ENCODE measurements around the gene KRT39. TPM values are rescaled to one million over a fixed set of nuclear protein-coding genes. Genes with fewer than 3 reads are reported as not detected.

The KRT39 gene
- total and polyA plus RNA-seq, 2 donors (not counting 3 experiments of a cell fraction or from before 2014, with no cell fraction given) = not detected

- ChIA-PET POLR2A (no interaction called here), CTCF (interaction anchor here (0.7 to 3.2 kb wide), 10 partner anchors 9 to 753 kb away, joined by 3 to 16 read pairs (median 6); no protein-coding TSS in a partner anchor)
- no peaks in the 10 kb centered on the region for H3K9me3 ChIP-seq (replicated peaks; ENCODE audit: control insufficient read depth, insufficient read depth, low read length)
- no peak overlapping the region for H3K27ac ChIP-seq (ENCODE audit: insufficient read depth, low read depth, low read length)
- H4K20me1 ChIP-seq (replicated peaks; ENCODE audit: control insufficient read depth, extremely low read depth, insufficient read depth, low read length) = no peaks in the 10 kb centered on the region
- no peaks in the 10 kb centered on the region for H3K36me3 ChIP-seq (ENCODE audit: control insufficient read depth in 2 of 2, extremely low read depth in 1 of 2, insufficient read depth in 2 of 2, low read length in 2 of 2)
- no peak overlapping the region for H3K9ac ChIP-seq (replicated peaks; ENCODE audit: extremely low read depth, insufficient read depth, low read length)
- intact Hi-C loops (cut with micrococcal nuclease) = no loop called here
- peaks cover 13% of the 10 kb centered on the region for H3K4me1 ChIP-seq (ENCODE audit: control insufficient read depth, extremely low read depth, insufficient read depth, low read length)
- no peaks in the 10 kb centered on the region for H3K27me3 ChIP-seq (ENCODE audit: control insufficient read depth in 2 of 2, insufficient read depth in 2 of 2, low read length in 2 of 2)
- peak overlapping the region; percentile 19 for H3K4me2 ChIP-seq (ENCODE audit: insufficient read depth, low read length)
- peak; percentile 52 for FAIRE-seq
- DNase-seq (ENCODE audit: low read depth, low spot score) = peak; percentile 34
- H2AFZ ChIP-seq (ENCODE audit: low read depth, low read length) = no peak overlapping the region
- BruUV-seq (replicated peaks) = no TSS peak
- dilution Hi-C loops (cut with MboI; ENCODE audit: extremely low pct_ligation_motif_present, low sequenced_read_pairs) = no loop called here
- no peak for TF ChIP-seq CTCF (IDR thresholded peaks at IDR 0.05; ENCODE audit: extremely low read depth in 1 of 2, insufficient read depth in 1 of 2, low read depth in 1 of 2, low read length in 2 of 2)
- TF ChIP-seq FOS (IDR thresholded peaks at IDR 0.05; ENCODE audit: borderline replicate concordance, insufficient read depth, low read length) = peak; percentile 75
- TF ChIP-seq MYC (IDR thresholded peaks at IDR 0.05; ENCODE audit: low read depth, low read length) = no peak
- no peak for TF ChIP-seq POLR2AphosphoS5 (IDR thresholded peaks at IDR 0.05; ENCODE audit: insufficient read depth, low read depth, low read length)
- TF ChIP-seq MAX (IDR thresholded peaks at IDR 0.05; ENCODE audit: insufficient read depth, insufficient read length) = no peak
- TF ChIP-seq POLR2A (IDR thresholded peaks at IDR 0.05; ENCODE audit: low read depth, low read length) = no peak
- TF ChIP-seq EZH2 (IDR thresholded peaks at IDR 0.05; ENCODE audit: borderline replicate concordance, low read depth, low read length, severe bottlenecking) = no peak
- TF ChIP-seq GATA2 (IDR thresholded peaks at IDR 0.05; ENCODE audit: insufficient read depth, insufficient read length, low read depth, low read length) = no peak
- peak; percentile 47 for TF ChIP-seq JUN (IDR thresholded peaks at IDR 0.05; ENCODE audit: borderline replicate concordance, insufficient read depth, insufficient read length, low read depth)
- no peak overlapping the region for H3K4me3 ChIP-seq (replicated peaks in 1 of 3; ENCODE audit: insufficient read depth in 1 of 3, low read depth in 1 of 3, low read length in 3 of 3)
- H3K9me1 ChIP-seq (replicated peaks; ENCODE audit: control insufficient read depth, extremely low read depth, insufficient read depth, low read length) = no peaks in the 10 kb centered on the region
- H3K79me2 ChIP-seq (ENCODE audit: control insufficient read depth, insufficient read depth, low read length) = no peaks in the 10 kb centered on the region
Measured at GRCh38 chr17:40912486-40913210, 54.1 kb downstream of the KRT39 start.

Data from endothelial cell of umbilical vein (primary cell).